ENCODE measurements around the gene TRIM43B.
"Not testable (repeated sequence)": the region's sequence is repeated elsewhere in the genome, so short reads cannot be mapped to it uniquely, and the experiment has no call there.

TRIM43B gene

DNA sequence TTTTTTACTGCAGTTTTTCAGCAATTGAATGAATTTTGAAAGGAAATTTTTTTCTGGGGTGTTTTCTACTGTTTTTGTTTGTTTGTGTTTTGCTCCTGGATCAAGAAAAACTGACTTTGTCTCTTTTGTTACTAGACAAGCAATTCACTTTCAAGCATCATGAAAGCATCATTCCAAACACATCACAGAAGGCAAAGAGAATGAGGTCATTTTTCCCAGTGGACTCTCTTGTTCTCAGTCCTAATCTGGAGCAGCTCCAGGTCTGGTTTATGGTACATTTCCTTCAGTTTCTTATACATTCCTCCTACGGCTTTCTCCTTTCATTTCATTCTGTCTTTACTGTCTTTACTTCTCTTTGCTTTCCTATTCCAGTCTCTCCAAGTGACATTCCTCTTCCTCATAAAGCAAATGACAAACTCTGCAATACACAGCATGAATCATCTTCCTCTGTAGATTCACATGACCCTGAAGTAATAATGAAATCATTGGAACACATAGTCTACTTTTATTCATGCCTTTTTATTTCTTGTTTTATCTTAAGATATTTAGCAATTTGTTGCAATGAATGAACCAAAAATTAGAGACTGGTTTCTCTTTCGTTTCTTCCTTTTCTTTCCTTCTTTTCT, 42.0 kb downstream of the TRIM43B start:
- H3K79me1 ChIP-seq (ENCODE audit: low read length); H3K9ac ChIP-seq (ENCODE audit: low read length); H3K4me3 ChIP-seq (ENCODE audit: low read length); H3K79me2 ChIP-seq (ENCODE audit: control insufficient read depth, insufficient read depth, low read length); H2BK15ac ChIP-seq (replicated peaks; ENCODE audit: low read depth); H3K56ac ChIP-seq (ENCODE audit: low read length); H3K23ac ChIP-seq (ENCODE audit: low read length); H3K36me3 ChIP-seq (ENCODE audit: control insufficient read depth, insufficient read depth, low read length); H3K4me1 ChIP-seq (ENCODE audit: control insufficient read depth, low read depth, low read length); H2AK5ac ChIP-seq (ENCODE audit: low read length); H3K27me3 ChIP-seq (ENCODE audit: insufficient read depth, low read length, poor library complexity); H4K5ac ChIP-seq (ENCODE audit: low read length); H2BK5ac ChIP-seq (ENCODE audit: low read length); H4K8ac ChIP-seq (ENCODE audit: low read depth, low read length); H3K4ac ChIP-seq (ENCODE audit: low read depth, low read length); H2BK120ac ChIP-seq (ENCODE audit: low read depth, low read length); DNase-seq; H3K18ac ChIP-seq (ENCODE audit: low read length); H3K27ac ChIP-seq (ENCODE audit: low read depth, low read length); H3K4me2 ChIP-seq (ENCODE audit: low read length): not testable (repeated sequence)
- no CpG with 5 or more reads among the region's 2 CpGs for WGBS (ENCODE audit: extremely low coverage, insufficient coverage, low lambda C conversion rate)

GRCh38 chr2:95435872-95436209, 48.7 kb downstream of the TRIM43B start:
- not testable (repeated sequence) for H3K18ac ChIP-seq (ENCODE audit: low read length); H4K5ac ChIP-seq (ENCODE audit: low read length); H3K56ac ChIP-seq (ENCODE audit: low read length); H3K27ac ChIP-seq (ENCODE audit: low read depth, low read length); H3K4me2 ChIP-seq (ENCODE audit: low read length); H3K9ac ChIP-seq (ENCODE audit: low read length); H2BK5ac ChIP-seq (ENCODE audit: low read length); H3K79me1 ChIP-seq (ENCODE audit: low read length); H3K4me1 ChIP-seq (ENCODE audit: control insufficient read depth, low read depth, low read length); DNase-seq; H3K79me2 ChIP-seq (ENCODE audit: control insufficient read depth, insufficient read depth, low read length); H4K8ac ChIP-seq (ENCODE audit: low read depth, low read length); H3K4ac ChIP-seq (ENCODE audit: low read depth, low read length); H3K27me3 ChIP-seq (ENCODE audit: insufficient read depth, low read length, poor library complexity); H2BK15ac ChIP-seq (replicated peaks; ENCODE audit: low read depth); H2AK5ac ChIP-seq (ENCODE audit: low read length); H2BK120ac ChIP-seq (ENCODE audit: low read depth, low read length); H3K36me3 ChIP-seq (ENCODE audit: control insufficient read depth, insufficient read depth, low read length); H3K4me3 ChIP-seq (ENCODE audit: low read length); H3K23ac ChIP-seq (ENCODE audit: low read length)
- no CpG with 5 or more reads among the region's 5 CpGs for WGBS (ENCODE audit: extremely low coverage, insufficient coverage, low lambda C conversion rate)

GRCh38 chr2:95435162-95435871, 49.2 kb downstream of the TRIM43B start:
- H2BK120ac ChIP-seq (ENCODE audit: low read depth, low read length); H3K27ac ChIP-seq (ENCODE audit: low read depth, low read length); H3K4ac ChIP-seq (ENCODE audit: low read depth, low read length); H3K79me2 ChIP-seq (ENCODE audit: control insufficient read depth, insufficient read depth, low read length); H3K4me1 ChIP-seq (ENCODE audit: control insufficient read depth, low read depth, low read length); H3K27me3 ChIP-seq (ENCODE audit: insufficient read depth, low read length, poor library complexity); H3K79me1 ChIP-seq (ENCODE audit: low read length); DNase-seq; H3K56ac ChIP-seq (ENCODE audit: low read length); H3K9ac ChIP-seq (ENCODE audit: low read length); H3K4me3 ChIP-seq (ENCODE audit: low read length); H3K36me3 ChIP-seq (ENCODE audit: control insufficient read depth, insufficient read depth, low read length); H4K5ac ChIP-seq (ENCODE audit: low read length); H4K8ac ChIP-seq (ENCODE audit: low read depth, low read length); H3K4me2 ChIP-seq (ENCODE audit: low read length); H2BK5ac ChIP-seq (ENCODE audit: low read length); H3K23ac ChIP-seq (ENCODE audit: low read length); H2AK5ac ChIP-seq (ENCODE audit: low read length); H3K18ac ChIP-seq (ENCODE audit: low read length); H2BK15ac ChIP-seq (replicated peaks; ENCODE audit: low read depth): not testable (repeated sequence)
- no CpG with 5 or more reads among the region's 30 CpGs for WGBS (ENCODE audit: extremely low coverage, insufficient coverage, low lambda C conversion rate)

DNA sequence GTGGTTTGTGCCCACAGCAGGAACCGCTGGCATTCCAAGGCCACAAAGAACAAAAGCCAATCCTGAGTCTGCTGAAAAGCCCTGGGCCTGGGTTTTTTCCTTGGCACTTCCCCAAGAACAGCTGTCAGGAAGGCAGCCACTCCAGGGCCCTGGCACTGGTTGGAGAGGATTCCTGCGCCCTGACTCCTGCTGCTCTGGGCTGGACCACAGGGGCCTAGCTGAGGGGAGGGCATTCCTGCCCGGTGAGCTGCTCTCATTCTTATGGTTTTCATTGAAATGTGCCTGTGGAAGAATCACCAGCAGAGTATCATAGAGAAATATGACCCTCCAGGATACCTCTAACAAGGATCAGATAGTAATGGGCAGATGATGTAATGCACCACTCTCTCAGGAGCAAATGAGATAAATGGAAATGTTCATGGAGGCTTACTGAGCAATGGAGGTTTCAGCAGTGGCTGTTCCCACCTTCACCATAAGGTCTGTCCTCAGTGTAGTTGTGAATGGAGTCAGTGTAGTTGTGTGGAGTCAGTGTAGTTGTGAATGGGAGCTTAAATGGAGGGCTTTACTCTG, 50.0 kb downstream of the TRIM43B start:
- no CpG with 5 or more reads among the region's 3 CpGs for WGBS (ENCODE audit: extremely low coverage, insufficient coverage, low lambda C conversion rate)
- not testable (repeated sequence) for H3K27me3 ChIP-seq (ENCODE audit: insufficient read depth, low read length, poor library complexity); H3K9ac ChIP-seq (ENCODE audit: low read length); H3K79me2 ChIP-seq (ENCODE audit: control insufficient read depth, insufficient read depth, low read length); H3K4me1 ChIP-seq (ENCODE audit: control insufficient read depth, low read depth, low read length); H3K79me1 ChIP-seq (ENCODE audit: low read length); H2BK15ac ChIP-seq (replicated peaks; ENCODE audit: low read depth); H3K4me2 ChIP-seq (ENCODE audit: low read length); H2AK5ac ChIP-seq (ENCODE audit: low read length); H4K8ac ChIP-seq (ENCODE audit: low read depth, low read length); H2BK120ac ChIP-seq (ENCODE audit: low read depth, low read length); H3K4me3 ChIP-seq (ENCODE audit: low read length); H3K23ac ChIP-seq (ENCODE audit: low read length); H2BK5ac ChIP-seq (ENCODE audit: low read length); H3K4ac ChIP-seq (ENCODE audit: low read depth, low read length); H3K56ac ChIP-seq (ENCODE audit: low read length); H4K5ac ChIP-seq (ENCODE audit: low read length); H3K27ac ChIP-seq (ENCODE audit: low read depth, low read length); DNase-seq; H3K36me3 ChIP-seq (ENCODE audit: control insufficient read depth, insufficient read depth, low read length); H3K18ac ChIP-seq (ENCODE audit: low read length)

DNA sequence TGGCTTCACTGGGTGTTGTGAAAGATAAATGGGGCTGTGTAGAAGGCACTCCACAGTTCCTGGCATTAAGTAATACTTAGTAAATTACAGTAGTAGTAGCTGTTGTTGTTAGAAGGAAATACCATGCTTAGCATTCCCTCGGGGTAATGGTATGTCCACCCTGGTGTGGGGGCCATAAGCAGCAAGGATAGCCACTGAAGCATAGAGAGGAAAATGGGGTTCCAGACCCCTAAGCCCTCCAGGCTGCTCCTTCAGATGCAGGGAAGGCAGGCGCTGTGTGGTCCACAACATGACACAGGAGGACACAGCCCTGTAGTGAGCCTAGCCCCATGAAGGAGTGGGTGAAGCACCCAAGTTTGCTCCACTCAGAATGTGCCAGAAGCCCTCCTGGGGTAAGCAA, 50.6 kb downstream of the TRIM43B start:
- WGBS (ENCODE audit: extremely low coverage, insufficient coverage, low lambda C conversion rate), result no CpG with 5 or more reads among the region's 2 CpGs
- not testable (repeated sequence) for H3K36me3 ChIP-seq (ENCODE audit: control insufficient read depth, insufficient read depth, low read length); H3K4me1 ChIP-seq (ENCODE audit: control insufficient read depth, low read depth, low read length); H3K23ac ChIP-seq (ENCODE audit: low read length); H4K8ac ChIP-seq (ENCODE audit: low read depth, low read length); H2BK15ac ChIP-seq (replicated peaks; ENCODE audit: low read depth); H3K56ac ChIP-seq (ENCODE audit: low read length); H3K79me2 ChIP-seq (ENCODE audit: control insufficient read depth, insufficient read depth, low read length); H3K27me3 ChIP-seq (ENCODE audit: insufficient read depth, low read length, poor library complexity); H3K79me1 ChIP-seq (ENCODE audit: low read length); H2AK5ac ChIP-seq (ENCODE audit: low read length); H3K18ac ChIP-seq (ENCODE audit: low read length); H2BK5ac ChIP-seq (ENCODE audit: low read length); DNase-seq; H3K4me3 ChIP-seq (ENCODE audit: low read length); H2BK120ac ChIP-seq (ENCODE audit: low read depth, low read length); H4K5ac ChIP-seq (ENCODE audit: low read length); H3K27ac ChIP-seq (ENCODE audit: low read depth, low read length); H3K9ac ChIP-seq (ENCODE audit: low read length); H3K4me2 ChIP-seq (ENCODE audit: low read length); H3K4ac ChIP-seq (ENCODE audit: low read depth, low read length)

All from mesendoderm (in vitro differentiated cells).